IPS-15b (cell line): ENCODE results near the gene PSTPIP1.

Experiments
- H3K27me3 ChIP-seq: one replicate; pipeline ENCODE4 v1.6.1; 2013; ENCODE audit warnings: low read length; ENCODE audit not compliant: control insufficient read depth, insufficient read depth
- H3K36me3 ChIP-seq: one replicate; pipeline ENCODE4 v1.6.1; 2013; ENCODE audit warnings: low read length; ENCODE audit not compliant: control insufficient read depth, insufficient read depth
- H3K4me1 ChIP-seq: one replicate; pipeline ENCODE4 v1.6.1; 2013; ENCODE audit warnings: mild to moderate bottlenecking, low read length; ENCODE audit not compliant: control insufficient read depth, insufficient read depth
- H3K4me3 ChIP-seq: one replicate; pipeline ENCODE4 v1.5.1; 2013; ENCODE audit warnings: low read depth, low read length
- H3K9ac ChIP-seq: one replicate; pipeline ENCODE4 v1.6.1; 2013; ENCODE audit warnings: low read depth, mild to moderate bottlenecking, low read length
- H3K9me3 ChIP-seq: one replicate; pipeline ENCODE4 v1.6.1; 2013; ENCODE audit warnings: mild to moderate bottlenecking, low read length; ENCODE audit not compliant: control insufficient read depth, insufficient read depth

The PSTPIP1 gene

GRCh38 chr15:77017761-77018720 lies 23.1 kb downstream of the PSTPIP1 start:
- H3K9me3 ChIP-seq = no peaks in the 10 kb centered on the region
- no peak overlapping the region for H3K4me3 ChIP-seq
- H3K36me3 ChIP-seq = no peaks in the 10 kb centered on the region

GRCh38 chr15:77018796-77019505 lies 24.0 kb downstream of the PSTPIP1 start:
- Histone ChIP-seq H3K9ac (no peak overlapping the region), H3K27me3 (no peaks in the 10 kb centered on the region), H3K4me3 (no peak overlapping the region), H3K9me3 (no peaks in the 10 kb centered on the region), H3K4me1 (no peaks in the 10 kb centered on the region), H3K36me3 (no peaks in the 10 kb centered on the region)

More at GRCh38 chr15:77017761-77018720, 23.1 kb downstream of the PSTPIP1 start:
- Histone ChIP-seq H3K4me1 (no peaks in the 10 kb centered on the region), H3K9ac (no peak overlapping the region), H3K27me3 (no peaks in the 10 kb centered on the region)

GRCh38 chr15:77019521-77020331 lies 24.8 kb downstream of the PSTPIP1 start:
- H3K4me3 ChIP-seq = no peak overlapping the region
- H3K9ac ChIP-seq = no peak overlapping the region
- no peaks in the 10 kb centered on the region for H3K9me3 ChIP-seq
- no peaks in the 10 kb centered on the region for H3K36me3 ChIP-seq
- no peaks in the 10 kb centered on the region for H3K4me1 ChIP-seq
- no peaks in the 10 kb centered on the region for H3K27me3 ChIP-seq

GRCh38 chr15:77020348-77021087 lies 25.6 kb downstream of the PSTPIP1 start:
- H3K36me3 ChIP-seq = no peaks in the 10 kb centered on the region
- no peaks in the 10 kb centered on the region for H3K27me3 ChIP-seq
- H3K9me3 ChIP-seq = no peaks in the 10 kb centered on the region
- H3K4me1 ChIP-seq = no peaks in the 10 kb centered on the region
- H3K4me3 ChIP-seq = no peak overlapping the region
- no peak overlapping the region for H3K9ac ChIP-seq

- Histone ChIP-seq H3K4me1 (no peaks in the 10 kb centered on the region), H3K27me3 (no peaks in the 10 kb centered on the region), H3K9ac (no peak overlapping the region), H3K4me3 (no peak overlapping the region), H3K9me3 (no peaks in the 10 kb centered on the region), H3K36me3 (no peaks in the 10 kb centered on the region)
Measured at GRCh38 chr15:77021088-77021481, 26.2 kb downstream of the PSTPIP1 start.

- Histone ChIP-seq H3K4me3 (no peak overlapping the region), H3K36me3 (no peaks in the 10 kb centered on the region), H3K9me3 (no peaks in the 10 kb centered on the region), H3K27me3 (no peaks in the 10 kb centered on the region), H3K9ac (no peak overlapping the region), H3K4me1 (no peaks in the 10 kb centered on the region)
Measured at GRCh38 chr15:77021803-77022381, 27.0 kb downstream of the PSTPIP1 start.

GRCh38 chr15:77022646-77023575 lies 28.0 kb downstream of the PSTPIP1 start:
- no peaks in the 10 kb centered on the region for H3K27me3 ChIP-seq
- H3K36me3 ChIP-seq = no peaks in the 10 kb centered on the region
- no peak overlapping the region for H3K4me3 ChIP-seq
- H3K4me1 ChIP-seq = no peaks in the 10 kb centered on the region
- no peaks in the 10 kb centered on the region for H3K9me3 ChIP-seq
- no peak overlapping the region for H3K9ac ChIP-seq

- H3K4me1 ChIP-seq = no peaks in the 10 kb centered on the region
- H3K9ac ChIP-seq = no peak overlapping the region
- no peaks in the 10 kb centered on the region for H3K36me3 ChIP-seq
Measured at GRCh38 chr15:77023576-77024272, 28.8 kb downstream of the PSTPIP1 start.

GRCh38 chr15:77024273-77025082 lies 29.6 kb downstream of the PSTPIP1 start:
- no peaks in the 10 kb centered on the region for H3K9me3 ChIP-seq
- no peak overlapping the region for H3K9ac ChIP-seq
- H3K36me3 ChIP-seq = no peaks in the 10 kb centered on the region
- H3K4me1 ChIP-seq = no peaks in the 10 kb centered on the region
- H3K4me3 ChIP-seq = no peak overlapping the region
- H3K27me3 ChIP-seq = peaks cover 6% of the 10 kb centered on the region

More at GRCh38 chr15:77023576-77024272, 28.8 kb downstream of the PSTPIP1 start:
- Histone ChIP-seq H3K9me3 (no peaks in the 10 kb centered on the region), H3K27me3 (peaks cover under 1% of the 10 kb centered on the region), H3K4me3 (no peak overlapping the region)
